WTC11 (cell line): ENCODE data around the gene DTD1. TPM values are rescaled to one million over a fixed set of nuclear protein-coding genes. Genes with fewer than 3 reads are reported as not detected.

Experiments
- ATAC-seq: fragments of 200-7000 bp; cut with Tn5 transposase; 2 replicates; pipeline ENCODE4 v1.10.0; 2021; ENCODE audit warnings: mild to moderate bottlenecking, moderate library complexity
- CTCF ChIA-PET: fragments of 300-600 bp; sonication (Branson Sonifier 250); formaldehyde crosslinking; loops from one replicate; lab custom pipeline; 2021; ENCODE audit warnings: antibody characterized with exemption; lab: Charles Lee
- POLR2A ChIA-PET: fragments of 350-600 bp; sonication (Branson Sonifier 250); formaldehyde crosslinking; loops from one replicate; lab custom pipeline; 2021; ENCODE audit warnings: antibody characterized with exemption; lab: Charles Lee
- DNase-seq: peaks from one replicate; pipeline ENCODE4 v3.0.0; 2021; ENCODE audit warnings: low spot score
- H3K27ac Mint-ChIP-seq: 2 replicates; pipeline ENCODE4 v1.8.0; 2021; ENCODE audit warnings: mixed read lengths
- H3K27me3 Mint-ChIP-seq: 2 replicates; pipeline ENCODE4 v1.8.0; 2021; ENCODE audit warnings: low read depth, mild to moderate bottlenecking, moderate library complexity, mixed read lengths
- H3K36me3 Mint-ChIP-seq: 2 replicates; pipeline ENCODE4 v1.8.0; 2021; ENCODE audit warnings: mixed read lengths
- H3K4me1 Mint-ChIP-seq: 2 replicates; pipeline ENCODE4 v1.8.0; 2022; ENCODE audit warnings: mixed read lengths
- H3K4me3 Mint-ChIP-seq: 2 replicates; pipeline ENCODE4 v1.8.0; 2021; ENCODE audit warnings: mild to moderate bottlenecking, moderate library complexity, mixed read lengths
- H3K9me3 Mint-ChIP-seq: 2 replicates; pipeline ENCODE4 v1.8.0; 2021; ENCODE audit warnings: mixed read lengths
- ATF1 ChIP-seq: sonication (generic); formaldehyde crosslinking; IDR thresholded peaks from 2 replicates; pipeline ENCODE4 v1.8.1; 2023; ENCODE audit warnings: mild to moderate bottlenecking, moderate library complexity, missing genetic modification reagents
- ATF6 ChIP-seq: sonication (generic); formaldehyde crosslinking; IDR thresholded peaks from 2 replicates; pipeline ENCODE4 v1.8.1; 2023; ENCODE audit warnings: mild to moderate bottlenecking, missing genetic modification reagents
- EMX1 ChIP-seq: fragments of 250-450 bp; sonication (Bioruptor Pico); IDR thresholded peaks from 2 replicates; pipeline ENCODE4 v1.8.0; 2021; ENCODE audit warnings: mild to moderate bottlenecking
- ETV6 ChIP-seq: sonication (generic); formaldehyde crosslinking; IDR thresholded peaks from 2 replicates; pipeline ENCODE4 v1.8.1; 2022; ENCODE audit warnings: mild to moderate bottlenecking, missing genetic modification reagents
- FOXP1 ChIP-seq: sonication (generic); formaldehyde crosslinking; IDR thresholded peaks from 2 replicates; pipeline ENCODE4 v1.8.0; 2022; ENCODE audit warnings: missing genetic modification reagents, mild to moderate bottlenecking, moderate library complexity, borderline replicate concordance
- GABPB1 ChIP-seq: sonication (generic); formaldehyde crosslinking; IDR thresholded peaks from 2 replicates; pipeline ENCODE4 v1.8.1; 2023; ENCODE audit warnings: mild to moderate bottlenecking, missing genetic modification reagents
- MXD4 ChIP-seq: fragments of 250-450 bp; sonication (Bioruptor Pico); IDR thresholded peaks from 2 replicates; pipeline ENCODE4 v1.8.0; 2021; ENCODE audit warnings: mild to moderate bottlenecking, moderate library complexity, borderline replicate concordance
- NFATC4 ChIP-seq: fragments of 250-450 bp; sonication (Bioruptor Pico); IDR thresholded peaks from 2 replicates; pipeline ENCODE4 v1.9.0; 2021; ENCODE audit warnings: mild to moderate bottlenecking
- SMAD4 ChIP-seq: sonication (generic); formaldehyde crosslinking; IDR thresholded peaks from 2 replicates; pipeline ENCODE4 v1.8.0; 2022; ENCODE audit warnings: mild to moderate bottlenecking, missing genetic modification reagents
- SP1 ChIP-seq: sonication (generic); formaldehyde crosslinking; conservative IDR thresholded peaks from 2 replicates; pipeline ENCODE4 v1.8.1; 2022; ENCODE audit warnings: missing genetic modification reagents
- USF1 ChIP-seq: sonication (generic); formaldehyde crosslinking; IDR thresholded peaks from 2 replicates; pipeline ENCODE4 v1.8.0; 2022; ENCODE audit warnings: mild to moderate bottlenecking, missing genetic modification reagents
- ZNF138 ChIP-seq: sonication (generic); formaldehyde crosslinking; conservative IDR thresholded peaks from 2 replicates; pipeline ENCODE4 v1.8.1; 2022; ENCODE audit warnings: mild to moderate bottlenecking, moderate library complexity, missing genetic modification reagents
- ZNF416 ChIP-seq: fragments of 250-450 bp; sonication (Bioruptor Pico); IDR thresholded peaks from 2 replicates; pipeline ENCODE4 v1.9.0; 2021; ENCODE audit warnings: mild to moderate bottlenecking, inconsistent platforms
- ZNF425 ChIP-seq: fragments of 250-450 bp; sonication (Bioruptor Pico); conservative IDR thresholded peaks from 2 replicates; pipeline ENCODE4 v1.9.0; 2021; ENCODE audit warnings: mild to moderate bottlenecking
- total RNA-seq: library from RNA; stranded (reverse); gene quantifications from 3 replicates; pipeline ENCODE4 v1.2.3, GENCODE V29; 2021
- TF ChIP-seq, protein P1 (sequence below): fragments of 250-450 bp; sonication (Bioruptor Pico); IDR thresholded peaks from 2 replicates; pipeline ENCODE4 v1.9.0; 2021; ENCODE audit warnings: mild to moderate bottlenecking, borderline replicate concordance
- TF ChIP-seq, protein P2 (sequence below): sonication (generic); formaldehyde crosslinking; IDR thresholded peaks from 2 replicates; pipeline ENCODE4 v1.8.0; 2022; ENCODE audit warnings: mild to moderate bottlenecking, missing genetic modification reagents
- TF ChIP-seq, protein P3 (sequence below): sonication (generic); formaldehyde crosslinking; IDR thresholded peaks from 2 replicates; pipeline ENCODE4 v1.8.1; 2023; ENCODE audit warnings: mild to moderate bottlenecking, moderate library complexity, missing genetic modification reagents

Gene DTD1
- total RNA-seq, 1 experiment from 2014 or later: 71.1 TPM

GRCh38 chr20:18613553-18613952, 25.7 kb downstream of the DTD1 start (continued):
- TF ChIP-seq, protein P1, sequence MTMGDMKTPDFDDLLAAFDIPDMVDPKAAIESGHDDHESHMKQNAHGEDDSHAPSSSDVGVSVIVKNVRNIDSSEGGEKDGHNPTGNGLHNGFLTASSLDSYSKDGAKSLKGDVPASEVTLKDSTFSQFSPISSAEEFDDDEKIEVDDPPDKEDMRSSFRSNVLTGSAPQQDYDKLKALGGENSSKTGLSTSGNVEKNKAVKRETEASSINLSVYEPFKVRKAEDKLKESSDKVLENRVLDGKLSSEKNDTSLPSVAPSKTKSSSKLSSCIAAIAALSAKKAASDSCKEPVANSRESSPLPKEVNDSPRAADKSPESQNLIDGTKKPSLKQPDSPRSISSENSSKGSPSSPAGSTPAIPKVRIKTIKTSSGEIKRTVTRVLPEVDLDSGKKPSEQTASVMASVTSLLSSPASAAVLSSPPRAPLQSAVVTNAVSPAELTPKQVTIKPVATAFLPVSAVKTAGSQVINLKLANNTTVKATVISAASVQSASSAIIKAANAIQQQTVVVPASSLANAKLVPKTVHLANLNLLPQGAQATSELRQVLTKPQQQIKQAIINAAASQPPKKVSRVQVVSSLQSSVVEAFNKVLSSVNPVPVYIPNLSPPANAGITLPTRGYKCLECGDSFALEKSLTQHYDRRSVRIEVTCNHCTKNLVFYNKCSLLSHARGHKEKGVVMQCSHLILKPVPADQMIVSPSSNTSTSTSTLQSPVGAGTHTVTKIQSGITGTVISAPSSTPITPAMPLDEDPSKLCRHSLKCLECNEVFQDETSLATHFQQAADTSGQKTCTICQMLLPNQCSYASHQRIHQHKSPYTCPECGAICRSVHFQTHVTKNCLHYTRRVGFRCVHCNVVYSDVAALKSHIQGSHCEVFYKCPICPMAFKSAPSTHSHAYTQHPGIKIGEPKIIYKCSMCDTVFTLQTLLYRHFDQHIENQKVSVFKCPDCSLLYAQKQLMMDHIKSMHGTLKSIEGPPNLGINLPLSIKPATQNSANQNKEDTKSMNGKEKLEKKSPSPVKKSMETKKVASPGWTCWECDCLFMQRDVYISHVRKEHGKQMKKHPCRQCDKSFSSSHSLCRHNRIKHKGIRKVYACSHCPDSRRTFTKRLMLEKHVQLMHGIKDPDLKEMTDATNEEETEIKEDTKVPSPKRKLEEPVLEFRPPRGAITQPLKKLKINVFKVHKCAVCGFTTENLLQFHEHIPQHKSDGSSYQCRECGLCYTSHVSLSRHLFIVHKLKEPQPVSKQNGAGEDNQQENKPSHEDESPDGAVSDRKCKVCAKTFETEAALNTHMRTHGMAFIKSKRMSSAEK: no peak
- TF ChIP-seq GABPB1 (no peak), SP1 (CRISPR knock-in tag) (no peak), ZNF425 (CRISPR knock-in tag) (no peak), ATF1 (CRISPR knock-in tag) (no peak), EMX1 (CRISPR knock-in tag) (no peak), ZNF138 (CRISPR knock-in tag) (no peak), ETV6 (CRISPR knock-in tag) (no peak), MXD4 (no peak), ATF6 (CRISPR knock-in tag) (no peak), SMAD4 (no peak)

- peaks cover 3% of the 10 kb centered on the region; the same call in 1 of the 2 replicates for H3K9me3 Mint-ChIP-seq
- DNase-seq: no peak
- H3K4me1 Mint-ChIP-seq: peaks cover 13% of the 10 kb centered on the region
- peaks cover 6% of the 10 kb centered on the region; the same call in 1 of the 2 replicates for H3K36me3 Mint-ChIP-seq
- no peak for ATAC-seq
- CTCF ChIA-PET: no interaction called here
- POLR2A ChIA-PET: no interaction called here
- H3K4me3 Mint-ChIP-seq: no peak overlapping the region
- H3K27ac Mint-ChIP-seq: no peak overlapping the region
- H3K27me3 Mint-ChIP-seq: no peaks in the 10 kb centered on the region
- TF ChIP-seq NFATC4 (no peak), ATF6 (CRISPR knock-in tag) (no peak), FOXP1 (no peak), ZNF416 (CRISPR knock-in tag) (no peak), ATF1 (CRISPR knock-in tag) (no peak), USF1 (CRISPR knock-in tag) (no peak)
- TF ChIP-seq, protein P2, sequence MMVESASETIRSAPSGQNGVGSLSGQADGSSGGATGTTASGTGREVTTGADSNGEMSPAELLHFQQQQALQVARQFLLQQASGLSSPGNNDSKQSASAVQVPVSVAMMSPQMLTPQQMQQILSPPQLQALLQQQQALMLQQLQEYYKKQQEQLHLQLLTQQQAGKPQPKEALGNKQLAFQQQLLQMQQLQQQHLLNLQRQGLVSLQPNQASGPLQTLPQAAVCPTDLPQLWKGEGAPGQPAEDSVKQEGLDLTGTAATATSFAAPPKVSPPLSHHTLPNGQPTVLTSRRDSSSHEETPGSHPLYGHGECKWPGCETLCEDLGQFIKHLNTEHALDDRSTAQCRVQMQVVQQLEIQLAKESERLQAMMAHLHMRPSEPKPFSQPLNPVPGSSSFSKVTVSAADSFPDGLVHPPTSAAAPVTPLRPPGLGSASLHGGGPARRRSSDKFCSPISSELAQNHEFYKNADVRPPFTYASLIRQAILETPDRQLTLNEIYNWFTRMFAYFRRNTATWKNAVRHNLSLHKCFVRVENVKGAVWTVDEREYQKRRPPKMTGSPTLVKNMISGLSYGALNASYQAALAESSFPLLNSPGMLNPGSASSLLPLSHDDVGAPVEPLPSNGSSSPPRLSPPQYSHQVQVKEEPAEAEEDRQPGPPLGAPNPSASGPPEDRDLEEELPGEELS (CRISPR knock-in tag): no peak
- TF ChIP-seq, protein P3, sequence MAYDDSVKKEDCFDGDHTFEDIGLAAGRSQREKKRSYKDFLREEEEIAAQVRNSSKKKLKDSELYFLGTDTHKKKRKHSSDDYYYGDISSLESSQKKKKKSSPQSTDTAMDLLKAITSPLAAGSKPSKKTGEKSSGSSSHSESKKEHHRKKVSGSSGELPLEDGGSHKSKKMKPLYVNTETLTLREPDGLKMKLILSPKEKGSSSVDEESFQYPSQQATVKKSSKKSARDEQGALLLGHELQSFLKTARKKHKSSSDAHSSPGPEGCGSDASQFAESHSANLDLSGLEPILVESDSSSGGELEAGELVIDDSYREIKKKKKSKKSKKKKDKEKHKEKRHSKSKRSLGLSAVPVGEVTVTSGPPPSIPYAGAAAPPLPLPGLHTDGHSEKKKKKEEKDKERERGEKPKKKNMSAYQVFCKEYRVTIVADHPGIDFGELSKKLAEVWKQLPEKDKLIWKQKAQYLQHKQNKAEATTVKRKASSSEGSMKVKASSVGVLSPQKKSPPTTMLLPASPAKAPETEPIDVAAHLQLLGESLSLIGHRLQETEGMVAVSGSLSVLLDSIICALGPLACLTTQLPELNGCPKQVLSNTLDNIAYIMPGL (CRISPR knock-in tag): no peak
- TF ChIP-seq, protein P1: no peak
Observed at GRCh38 chr20:18614244-18614643, 26.4 kb downstream of the DTD1 start.
